ENCODE results near the gene CD300A. TPM values are rescaled to one million over a fixed set of nuclear protein-coding genes. Genes with fewer than 3 reads are reported as not detected.
A peak's percentile ranks its signal among the peaks of the same experiment; 100 is the strongest.
"Not testable (repeated sequence)": the region's sequence is repeated elsewhere in the genome, so short reads cannot be mapped to it uniquely, and the experiment has no call there.

CD300A gene
- total and polyA plus RNA-seq, 2 donors (not counting 1 experiment from before 2014, with no cell fraction given) = not detected

GRCh38 chr17:74497471-74497870, 31.0 kb downstream of the CD300A start:
- no peaks in the 10 kb centered on the region for H3K79me2 ChIP-seq (ENCODE audit: control insufficient read depth, insufficient read depth, low read length)
- no peak for DNase-seq (ENCODE audit: low read depth in 2 of 2)
- H2AFZ ChIP-seq (ENCODE audit: low read length) = no peak overlapping the region
- no peak overlapping the region for H3K4me2 ChIP-seq (ENCODE audit: extremely low read depth, insufficient read depth, low read length)
- TF ChIP-seq, protein P1, sequence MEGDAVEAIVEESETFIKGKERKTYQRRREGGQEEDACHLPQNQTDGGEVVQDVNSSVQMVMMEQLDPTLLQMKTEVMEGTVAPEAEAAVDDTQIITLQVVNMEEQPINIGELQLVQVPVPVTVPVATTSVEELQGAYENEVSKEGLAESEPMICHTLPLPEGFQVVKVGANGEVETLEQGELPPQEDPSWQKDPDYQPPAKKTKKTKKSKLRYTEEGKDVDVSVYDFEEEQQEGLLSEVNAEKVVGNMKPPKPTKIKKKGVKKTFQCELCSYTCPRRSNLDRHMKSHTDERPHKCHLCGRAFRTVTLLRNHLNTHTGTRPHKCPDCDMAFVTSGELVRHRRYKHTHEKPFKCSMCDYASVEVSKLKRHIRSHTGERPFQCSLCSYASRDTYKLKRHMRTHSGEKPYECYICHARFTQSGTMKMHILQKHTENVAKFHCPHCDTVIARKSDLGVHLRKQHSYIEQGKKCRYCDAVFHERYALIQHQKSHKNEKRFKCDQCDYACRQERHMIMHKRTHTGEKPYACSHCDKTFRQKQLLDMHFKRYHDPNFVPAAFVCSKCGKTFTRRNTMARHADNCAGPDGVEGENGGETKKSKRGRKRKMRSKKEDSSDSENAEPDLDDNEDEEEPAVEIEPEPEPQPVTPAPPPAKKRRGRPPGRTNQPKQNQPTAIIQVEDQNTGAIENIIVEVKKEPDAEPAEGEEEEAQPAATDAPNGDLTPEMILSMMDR (conservative IDR thresholded peaks at IDR 0.05 in 1 of 2, IDR thresholded peaks at IDR 0.05 in 1 of 2; ENCODE audit: low read depth in 1 of 2, low read length in 2 of 2) = no peak
- no peak for TF ChIP-seq EZH2 (IDR thresholded peaks at IDR 0.05; ENCODE audit: low read length, missing control alignments)
- H3K36me3 ChIP-seq (ENCODE audit: control insufficient read depth, insufficient read depth, low read length) = no peaks in the 10 kb centered on the region
- no peaks in the 10 kb centered on the region for H3K4me1 ChIP-seq (ENCODE audit: control insufficient read depth, extremely low read depth, insufficient read depth, low read length)
- no peaks in the 10 kb centered on the region for H4K20me1 ChIP-seq (ENCODE audit: control insufficient read depth, extremely low read depth, insufficient read depth, low read length)
- H3K27ac ChIP-seq (ENCODE audit: insufficient read depth, low read length) = no peak overlapping the region
- no peak overlapping the region for H3K4me3 ChIP-seq (replicated peaks in 1 of 4; ENCODE audit: control extremely low read depth in 1 of 4, insufficient read depth in 1 of 4, low read depth in 3 of 4, low read length in 4 of 4)
- H3K27me3 ChIP-seq (ENCODE audit: control insufficient read depth, insufficient read depth, low read length) = no peaks in the 10 kb centered on the region
- no peak overlapping the region for H3K9ac ChIP-seq (ENCODE audit: insufficient read depth, low read length)
- H3K9me3 ChIP-seq (ENCODE audit: control insufficient read depth, insufficient read depth, low read depth, low read length) = no peaks in the 10 kb centered on the region

DNA sequence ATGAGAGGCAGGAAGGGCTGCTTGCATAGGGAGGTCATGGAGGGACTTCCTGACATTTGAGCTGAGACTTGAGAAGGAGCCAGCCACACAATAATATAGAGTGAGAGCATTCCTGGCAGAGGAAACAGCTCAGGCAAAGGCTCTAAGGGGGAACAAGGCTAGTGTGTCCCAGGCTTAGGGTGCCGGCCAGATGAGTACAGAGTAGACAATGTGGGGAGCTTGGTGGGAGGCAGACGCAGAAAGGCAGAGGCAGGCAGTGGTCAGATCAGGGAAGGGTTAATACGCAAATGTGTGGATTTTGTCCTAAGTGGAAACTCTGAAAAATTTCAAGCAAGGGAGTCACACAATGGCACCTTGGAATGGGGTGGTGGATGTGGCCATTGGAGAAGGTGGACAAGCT, 33.6 kb downstream of the CD300A start:
- Histone ChIP-seq H3K4me2 (ENCODE audit: extremely low read depth, insufficient read depth, low read length) (no peak overlapping the region), H3K27me3 (ENCODE audit: control insufficient read depth, insufficient read depth, low read length) (no peaks in the 10 kb centered on the region), H3K9me3 (ENCODE audit: control insufficient read depth, insufficient read depth, low read depth, low read length) (no peaks in the 10 kb centered on the region), H4K20me1 (ENCODE audit: control insufficient read depth, extremely low read depth, insufficient read depth, low read length) (no peaks in the 10 kb centered on the region), H3K4me1 (ENCODE audit: control insufficient read depth, extremely low read depth, insufficient read depth, low read length) (no peaks in the 10 kb centered on the region), H3K9ac (ENCODE audit: insufficient read depth, low read length) (no peak overlapping the region), H2AFZ (ENCODE audit: low read length) (no peak overlapping the region), H3K79me2 (ENCODE audit: control insufficient read depth, insufficient read depth, low read length) (no peaks in the 10 kb centered on the region), H3K27ac (ENCODE audit: insufficient read depth, low read length) (no peak overlapping the region), H3K36me3 (ENCODE audit: control insufficient read depth, insufficient read depth, low read length) (no peaks in the 10 kb centered on the region), H3K4me3 (replicated peaks in 1 of 4; ENCODE audit: control extremely low read depth in 1 of 4, insufficient read depth in 1 of 4, low read depth in 3 of 4, low read length in 4 of 4) (no peak overlapping the region)
- DNase-seq (ENCODE audit: low read depth in 2 of 2) = no peak
- TF ChIP-seq, protein P1 (conservative IDR thresholded peaks at IDR 0.05 in 1 of 2, IDR thresholded peaks at IDR 0.05 in 1 of 2; ENCODE audit: low read depth in 1 of 2, low read length in 2 of 2) = no peak
- TF ChIP-seq EZH2 (IDR thresholded peaks at IDR 0.05; ENCODE audit: low read length, missing control alignments) = no peak

- Histone ChIP-seq H3K79me2 (ENCODE audit: control insufficient read depth, insufficient read depth, low read length) (no peaks in the 10 kb centered on the region), H3K4me2 (ENCODE audit: extremely low read depth, insufficient read depth, low read length) (no peak overlapping the region), H4K20me1 (ENCODE audit: control insufficient read depth, extremely low read depth, insufficient read depth, low read length) (no peaks in the 10 kb centered on the region), H2AFZ (ENCODE audit: low read length) (no peak overlapping the region), H3K27ac (ENCODE audit: insufficient read depth, low read length) (no peak overlapping the region), H3K36me3 (ENCODE audit: control insufficient read depth, insufficient read depth, low read length) (no peaks in the 10 kb centered on the region), H3K4me1 (ENCODE audit: control insufficient read depth, extremely low read depth, insufficient read depth, low read length) (no peaks in the 10 kb centered on the region), H3K9me3 (ENCODE audit: control insufficient read depth, insufficient read depth, low read depth, low read length) (no peaks in the 10 kb centered on the region), H3K4me3 (replicated peaks in 1 of 4; ENCODE audit: control extremely low read depth in 1 of 4, insufficient read depth in 1 of 4, low read depth in 3 of 4, low read length in 4 of 4) (no peak overlapping the region), H3K27me3 (ENCODE audit: control insufficient read depth, insufficient read depth, low read length) (no peaks in the 10 kb centered on the region), H3K9ac (ENCODE audit: insufficient read depth, low read length) (no peak overlapping the region)
- peak in 1 of 2 donors; percentile 16 for DNase-seq (ENCODE audit: low read depth in 2 of 2)
- TF ChIP-seq, protein P1 (conservative IDR thresholded peaks at IDR 0.05 in 1 of 2, IDR thresholded peaks at IDR 0.05 in 1 of 2; ENCODE audit: low read depth in 1 of 2, low read length in 2 of 2) = no peak
- TF ChIP-seq EZH2 (IDR thresholded peaks at IDR 0.05; ENCODE audit: low read length, missing control alignments) = no peak
These were observed 36.4 kb downstream of the CD300A start for GRCh38 chr17:74502861-74503260.

DNA sequence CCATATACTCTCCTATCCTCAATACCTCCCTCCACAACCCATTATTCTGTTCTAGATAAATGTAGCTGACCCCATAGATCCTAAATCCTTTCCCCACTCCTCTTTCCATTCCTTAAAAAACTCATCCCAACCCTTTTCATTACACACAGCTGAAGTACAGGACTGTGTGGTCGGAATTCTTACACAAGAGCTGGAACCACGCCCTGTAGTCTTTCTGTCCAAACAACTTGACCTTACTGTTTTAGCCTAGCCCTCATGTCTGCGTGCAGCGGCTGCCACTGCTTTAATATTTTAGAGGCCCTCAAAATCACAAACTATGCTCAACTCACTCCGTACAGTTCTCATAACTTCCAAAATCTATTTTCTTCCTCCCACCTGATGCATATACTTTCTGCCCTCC, 37.5 kb downstream of the CD300A start:
- H3K27ac ChIP-seq (ENCODE audit: insufficient read depth, low read length); H3K4me2 ChIP-seq (ENCODE audit: extremely low read depth, insufficient read depth, low read length); H2AFZ ChIP-seq (ENCODE audit: low read length); H3K36me3 ChIP-seq (ENCODE audit: control insufficient read depth, insufficient read depth, low read length); H3K9me3 ChIP-seq (ENCODE audit: control insufficient read depth, insufficient read depth, low read depth, low read length); H3K4me1 ChIP-seq (ENCODE audit: control insufficient read depth, extremely low read depth, insufficient read depth, low read length); H3K4me3 ChIP-seq (replicated peaks in 1 of 4; ENCODE audit: control extremely low read depth in 1 of 4, insufficient read depth in 1 of 4, low read depth in 3 of 4, low read length in 4 of 4); H4K20me1 ChIP-seq (ENCODE audit: control insufficient read depth, extremely low read depth, insufficient read depth, low read length); H3K27me3 ChIP-seq (ENCODE audit: control insufficient read depth, insufficient read depth, low read length); H3K9ac ChIP-seq (ENCODE audit: insufficient read depth, low read length); H3K79me2 ChIP-seq (ENCODE audit: control insufficient read depth, insufficient read depth, low read length): not testable (repeated sequence)
- peak; percentile 16 for DNase-seq (ENCODE audit: low read depth in 2 of 2)
